Adrenal gland (tissue), 12 donors: ENCODE results near the gene PDE3A. TPM values are rescaled to one million over a fixed set of nuclear protein-coding genes. Genes with fewer than 3 reads are reported as not detected.

Source experiments
- DNase-seq, 7 donors: peaks; one replicate each; pipeline ENCODE4 v3.0.0-alpha.2; 2019 to 2020
- H3K27ac ChIP-seq, 5 donors: fragments of 200-600 bp; sonication (generic) in 4 of 5; 1 replicate in 3 of 5; 2 replicates in 2 of 5; pipeline versions ENCODE4 v1.5.1 to v1.8.0; 2016 to 2020; ENCODE audit warnings: mild to moderate bottlenecking in 1 of 5
- H3K27me3 ChIP-seq: fragments of 200-600 bp; 2 replicates; pipeline ENCODE4 v1.8.0; 2021
- H3K36me3 ChIP-seq, 2 donors: fragments of 200-600 bp; replicated peaks in 1 of 2; 1 replicate in 1 of 2; 2 replicates in 1 of 2; pipeline versions ENCODE4 v1.5.1 to v1.8.0; 2018 to 2022
- H3K4me1 ChIP-seq, 2 donors: fragments of 200-600 bp; replicated peaks in 1 of 2; 1 replicate in 1 of 2; 2 replicates in 1 of 2; pipeline versions ENCODE4 v1.5.1 to v1.8.0; 2018 to 2021
- H3K4me3 ChIP-seq, 4 donors: fragments of 200-600 bp; sonication (generic) in 3 of 4; one replicate each; pipeline ENCODE4 v1.5.1; 2016 to 2018
- H3K9me3 ChIP-seq, 3 donors: fragments of 200-600 bp; sonication (generic) in 1 of 3; replicated peaks in 1 of 3; 1 replicate in 2 of 3; 2 replicates in 1 of 3; pipeline versions ENCODE4 v1.5.1 to v1.8.0; 2016 to 2021
- CTCF ChIP-seq, 6 experiments: fragments of 450-650 bp in 4 of 6; fragments of 200-600 bp in 2 of 6; sonication (generic) in 1 of 6; IDR thresholded peaks; 1 replicate in 5 of 6; 2 replicates in 1 of 6; pipeline versions ENCODE4 v1.5.1 to v1.8.0; 2016 to 2021; ENCODE audit warnings: antibody characterized with exemption in 6 of 6, mild to moderate bottlenecking in 2 of 6, moderate library complexity in 1 of 6
- POLR2A ChIP-seq, 2 donors: fragments of 450-650 bp; IDR thresholded peaks; one replicate each; pipeline ENCODE4 v1.6.1; 2017; ENCODE audit warnings: antibody characterized with exemption in 2 of 2, mild to moderate bottlenecking in 2 of 2, moderate library complexity in 1 of 2
- WGBS, 4 donors: extraction: QIAGEN DNeasy Blood & Tissue Kit in 2 of 4; methylation state at CpG; one replicate each; pipeline versions ENCODE4 v1.1.5 to v1.1.7; 2013 to 2017; 5-methylcytosine and 5-hydroxymethylcytosine counted together
- intact Hi-C, 2 donors: fragments of 100-400 bp; cut with DNase I; formaldehyde crosslinking; loops; one replicate each; pipeline versions ENCODE4 v1.14.1 to v1.15.0; 2022 to 2023
- polyA plus RNA-seq, 3 donors: library from polyadenylated mRNA; stranded (reverse); fragments of 200-250 nt in 2 of 3; fragments of 350-450 nt in 1 of 3; fragmentation: Illumina TruSeq in 1 of 3; extraction: RNeasy Lipid Tissue Mini Kit (QIAGEN cat#74804) in 1 of 3; gene quantifications; one replicate each; pipeline ENCODE4 v1.2.3, GENCODE V29; 2013 to 2014
- total RNA-seq, 9 donors: library from RNA; depleted of rRNA in 4 of 9; stranded (reverse); fragments of >200 nt in 4 of 9; fragments of 120-200 nt in 1 of 9; fragmentation: NEBNext Ultra II Directional in 1 of 9; extraction: Animal tissue kit (Norgen Biotek cat#: 25700) in 1 of 9; gene quantifications; one replicate each; pipeline versions ENCODE4 v1.1.0 to v1.2.4, GENCODE V29; 2013 to 2023
- donor health status: healthy with polysubstance abuse.
- donor health status: Bipolar disorder and iron deficiency.
- donor health status: DM: yes; HTN: yes; CAD: no.
- donor health status: DM: no; HTN: no; CAD: no.
- donor health status: DM: no; HTN: no; CAD: no.
- donor health status: DM: yes; HTN: yes; CAD: no.

Gene PDE3A
- total and polyA plus RNA-seq, 12 donors = 0.61 to 4.6 (median 1.4) TPM

GRCh38 chr12:20695232-20695631 is 326.9 kb downstream of the PDE3A start, which contains the start of gene SLCO1C1:
Gene SLCO1C1, plus strand, starts transcription at chr12:20695332. Its CDS starts 4,245 bp downstream, at chr12:20699577.
- H3K27ac ChIP-seq = no peak within 1 kb of the TSS
- 28 to 40% (median 34%) methylated on average over 6 of the region's 6 CpGs for WGBS, 4 donors
- no peaks in the 10 kb centered on the region for H3K4me1 ChIP-seq
- H3K27me3 ChIP-seq = no peaks in the 10 kb centered on the region
- TF ChIP-seq CTCF (IDR thresholded peaks at IDR 0.05) = no peak
- TF ChIP-seq POLR2A (IDR thresholded peaks at IDR 0.05) = no peak
- intact Hi-C loops = no loop called here
- no peak within 1 kb of the TSS for H3K4me3 ChIP-seq
- DNase-seq = no peak
- no peaks in the 10 kb centered on the region for H3K36me3 ChIP-seq
- H3K9me3 ChIP-seq = no peaks in the 10 kb centered on the region

- intact Hi-C loops = no loop called here
- no peaks in the 10 kb centered on the region for H3K27me3 ChIP-seq
- no peak overlapping the region for H3K4me3 ChIP-seq
- H3K36me3 ChIP-seq = no peaks in the 10 kb centered on the region
- WGBS, 4 donors = 63 to 65% (median 64%) methylated on average over 6 to 7 of the region's 7 CpGs
- TF ChIP-seq POLR2A (IDR thresholded peaks at IDR 0.05) (no peak), CTCF (IDR thresholded peaks at IDR 0.05) (no peak)
- no peak overlapping the region for H3K27ac ChIP-seq
- peak in 2 of 7 donors; percentile 13 to 14 for DNase-seq
- no peaks in the 10 kb centered on the region for H3K9me3 ChIP-seq
- no peaks in the 10 kb centered on the region for H3K4me1 ChIP-seq
Measured at GRCh38 chr12:20696181-20696905, 328.0 kb downstream of the PDE3A start.

- TF ChIP-seq POLR2A (IDR thresholded peaks at IDR 0.05) (no peak), CTCF (IDR thresholded peaks at IDR 0.05) (no peak)
- Histone ChIP-seq H3K4me3 (no peak overlapping the region), H3K4me1 (no peaks in the 10 kb centered on the region), H3K27ac (no peak overlapping the region), H3K27me3 (no peaks in the 10 kb centered on the region), H3K36me3 (no peaks in the 10 kb centered on the region), H3K9me3 (no peaks in the 10 kb centered on the region)
- intact Hi-C loops = no loop called here
- DNase-seq = no peak
- WGBS, 4 donors = 68 to 81% (median 70%) methylated on average over 1 of the region's 1 CpG
Measured at GRCh38 chr12:20701106-20701505, 332.8 kb downstream of the PDE3A start.

- H3K9me3 ChIP-seq = no peaks in the 10 kb centered on the region
- DNase-seq = no peak
- H3K27ac ChIP-seq = no peak overlapping the region
- intact Hi-C loops = no loop called here
- H3K4me3 ChIP-seq = no peak overlapping the region
- H3K36me3 ChIP-seq = no peaks in the 10 kb centered on the region
- H3K4me1 ChIP-seq = no peaks in the 10 kb centered on the region
- TF ChIP-seq POLR2A (IDR thresholded peaks at IDR 0.05) (no peak), CTCF (IDR thresholded peaks at IDR 0.05) (no peak)
- 48 to 54% (median 51%) methylated on average over 6 of the region's 6 CpGs for whole genome bisulfite sequencing, 4 donors
- H3K27me3 ChIP-seq = no peaks in the 10 kb centered on the region
Measured at GRCh38 chr12:20704860-20705259, 336.5 kb downstream of the PDE3A start.
